ENCODE results near the gene VWA1.
"Not testable (repeated sequence)": the region's sequence is repeated elsewhere in the genome, so short reads cannot be mapped to it uniquely, and the experiment has no call there.

The VWA1 gene

GRCh38 chr1:1479547-1480487 is 44.3 kb downstream of the VWA1 start:
- no peak for ATAC-seq
- TF ChIP-seq PPARA (CRISPR knock-in tag; IDR thresholded peaks at IDR 0.05; ENCODE audit: borderline replicate concordance) = no peak
- TF ChIP-seq SNAI2 (CRISPR knock-in tag; IDR thresholded peaks at IDR 0.05) = no peak
- TF ChIP-seq, protein P1, sequence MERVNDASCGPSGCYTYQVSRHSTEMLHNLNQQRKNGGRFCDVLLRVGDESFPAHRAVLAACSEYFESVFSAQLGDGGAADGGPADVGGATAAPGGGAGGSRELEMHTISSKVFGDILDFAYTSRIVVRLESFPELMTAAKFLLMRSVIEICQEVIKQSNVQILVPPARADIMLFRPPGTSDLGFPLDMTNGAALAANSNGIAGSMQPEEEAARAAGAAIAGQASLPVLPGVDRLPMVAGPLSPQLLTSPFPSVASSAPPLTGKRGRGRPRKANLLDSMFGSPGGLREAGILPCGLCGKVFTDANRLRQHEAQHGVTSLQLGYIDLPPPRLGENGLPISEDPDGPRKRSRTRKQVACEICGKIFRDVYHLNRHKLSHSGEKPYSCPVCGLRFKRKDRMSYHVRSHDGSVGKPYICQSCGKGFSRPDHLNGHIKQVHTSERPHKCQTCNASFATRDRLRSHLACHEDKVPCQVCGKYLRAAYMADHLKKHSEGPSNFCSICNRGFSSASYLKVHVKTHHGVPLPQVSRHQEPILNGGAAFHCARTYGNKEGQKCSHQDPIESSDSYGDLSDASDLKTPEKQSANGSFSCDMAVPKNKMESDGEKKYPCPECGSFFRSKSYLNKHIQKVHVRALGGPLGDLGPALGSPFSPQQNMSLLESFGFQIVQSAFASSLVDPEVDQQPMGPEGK (CRISPR knock-in tag; IDR thresholded peaks at IDR 0.05; ENCODE audit: borderline replicate concordance) = no peak
- no peak for TF ChIP-seq ZNF8 (CRISPR knock-in tag; IDR thresholded peaks at IDR 0.05)
- no peak for TF ChIP-seq ZFP3 (CRISPR knock-in tag; IDR thresholded peaks at IDR 0.05)
- no peak for TF ChIP-seq ARNTL (CRISPR knock-in tag; IDR thresholded peaks at IDR 0.05; ENCODE audit: borderline replicate concordance, low read depth)
- TF ChIP-seq BACH2 (CRISPR knock-in tag; IDR thresholded peaks at IDR 0.05; ENCODE audit: borderline replicate concordance) = no peak
- TF ChIP-seq, protein P2, sequence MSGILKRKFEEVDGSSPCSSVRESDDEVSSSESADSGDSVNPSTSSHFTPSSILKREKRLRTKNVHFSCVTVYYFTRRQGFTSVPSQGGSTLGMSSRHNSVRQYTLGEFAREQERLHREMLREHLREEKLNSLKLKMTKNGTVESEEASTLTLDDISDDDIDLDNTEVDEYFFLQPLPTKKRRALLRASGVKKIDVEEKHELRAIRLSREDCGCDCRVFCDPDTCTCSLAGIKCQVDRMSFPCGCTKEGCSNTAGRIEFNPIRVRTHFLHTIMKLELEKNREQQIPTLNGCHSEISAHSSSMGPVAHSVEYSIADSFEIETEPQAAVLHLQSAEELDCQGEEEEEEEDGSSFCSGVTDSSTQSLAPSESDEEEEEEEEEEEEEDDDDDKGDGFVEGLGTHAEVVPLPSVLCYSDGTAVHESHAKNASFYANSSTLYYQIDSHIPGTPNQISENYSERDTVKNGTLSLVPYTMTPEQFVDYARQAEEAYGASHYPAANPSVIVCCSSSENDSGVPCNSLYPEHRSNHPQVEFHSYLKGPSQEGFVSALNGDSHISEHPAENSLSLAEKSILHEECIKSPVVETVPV (CRISPR knock-in tag; IDR thresholded peaks at IDR 0.05) = no peak
- TF ChIP-seq RARB (CRISPR knock-in tag; IDR thresholded peaks at IDR 0.05) = no peak
- TF ChIP-seq ESRRG (CRISPR knock-in tag; IDR thresholded peaks at IDR 0.05) = no peak
- TF ChIP-seq TOX (CRISPR knock-in tag; IDR thresholded peaks at IDR 0.05; ENCODE audit: borderline replicate concordance) = no peak
- TF ChIP-seq ISL1 (CRISPR knock-in tag; IDR thresholded peaks at IDR 0.05) = no peak
- no peak for TF ChIP-seq ZNF70 (CRISPR knock-in tag; IDR thresholded peaks at IDR 0.05)

DNA sequence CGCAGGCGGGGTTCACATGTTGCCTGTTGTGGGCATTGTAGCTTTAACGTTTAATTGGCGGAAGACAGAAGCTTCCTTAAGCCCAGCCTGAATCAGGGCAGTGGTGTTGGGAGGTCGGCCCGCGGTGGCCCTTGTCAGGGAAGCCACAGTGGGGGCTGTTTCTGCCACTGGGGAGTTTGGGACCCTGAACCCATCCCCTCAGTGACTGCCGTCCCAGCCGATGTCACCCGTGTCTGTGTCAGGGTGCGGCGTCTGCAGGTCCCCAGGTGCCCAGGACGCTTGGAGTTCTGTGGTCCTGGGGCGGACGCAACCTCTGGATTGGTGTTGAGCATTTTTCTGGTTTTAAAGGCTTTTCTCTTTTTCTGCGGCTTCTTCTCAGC is 45.0 kb downstream of the VWA1 start:
- ATAC-seq = not testable (repeated sequence)

DNA sequence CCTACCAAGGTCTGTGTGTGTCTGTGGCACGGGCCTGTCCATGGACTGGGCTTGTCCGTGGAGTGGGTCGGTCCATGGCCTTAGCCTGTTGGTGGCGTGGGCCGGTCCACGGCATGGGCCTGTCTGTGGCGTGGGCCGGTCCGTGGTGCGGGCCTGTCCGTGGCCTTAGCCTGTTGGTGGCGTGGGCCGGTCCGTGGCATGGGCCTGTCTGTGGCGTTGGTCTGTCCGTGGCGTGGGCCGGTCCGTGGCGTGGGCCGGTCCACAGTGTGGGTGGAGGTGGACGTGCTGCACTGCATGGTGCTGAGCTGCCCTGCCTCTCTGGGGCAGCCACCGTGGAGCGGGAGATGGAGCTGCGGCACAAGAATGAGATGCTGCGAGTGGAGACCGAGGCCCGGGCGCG is 46.3 kb downstream of the VWA1 start:
- ATAC-seq = not testable (repeated sequence)

DNA sequence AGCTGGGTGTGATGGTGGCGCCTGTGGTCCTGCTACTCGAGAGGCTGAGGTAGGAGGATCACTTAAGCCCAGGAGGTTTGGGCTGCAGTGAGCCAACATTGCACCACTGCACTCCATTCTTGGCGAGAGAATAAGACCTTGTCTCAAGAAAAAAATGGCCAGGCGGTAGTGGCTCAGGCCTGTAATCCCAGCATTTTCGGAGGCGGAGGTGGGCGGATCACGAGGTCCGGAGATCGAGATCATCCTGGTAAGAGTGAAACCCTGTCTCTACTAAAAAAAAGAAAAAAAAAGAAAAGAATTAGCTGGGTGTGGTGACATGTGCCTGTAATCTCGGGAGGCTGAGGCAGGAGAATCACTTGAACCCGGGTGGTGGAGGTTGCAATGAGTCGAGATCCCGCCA is 47.4 kb downstream of the VWA1 start:
- TF ChIP-seq ZFP30 (CRISPR knock-in tag; IDR thresholded peaks at IDR 0.05) = no peak
- TF ChIP-seq TOX (CRISPR knock-in tag; IDR thresholded peaks at IDR 0.05; ENCODE audit: borderline replicate concordance) = no peak
- TF ChIP-seq, protein P3, sequence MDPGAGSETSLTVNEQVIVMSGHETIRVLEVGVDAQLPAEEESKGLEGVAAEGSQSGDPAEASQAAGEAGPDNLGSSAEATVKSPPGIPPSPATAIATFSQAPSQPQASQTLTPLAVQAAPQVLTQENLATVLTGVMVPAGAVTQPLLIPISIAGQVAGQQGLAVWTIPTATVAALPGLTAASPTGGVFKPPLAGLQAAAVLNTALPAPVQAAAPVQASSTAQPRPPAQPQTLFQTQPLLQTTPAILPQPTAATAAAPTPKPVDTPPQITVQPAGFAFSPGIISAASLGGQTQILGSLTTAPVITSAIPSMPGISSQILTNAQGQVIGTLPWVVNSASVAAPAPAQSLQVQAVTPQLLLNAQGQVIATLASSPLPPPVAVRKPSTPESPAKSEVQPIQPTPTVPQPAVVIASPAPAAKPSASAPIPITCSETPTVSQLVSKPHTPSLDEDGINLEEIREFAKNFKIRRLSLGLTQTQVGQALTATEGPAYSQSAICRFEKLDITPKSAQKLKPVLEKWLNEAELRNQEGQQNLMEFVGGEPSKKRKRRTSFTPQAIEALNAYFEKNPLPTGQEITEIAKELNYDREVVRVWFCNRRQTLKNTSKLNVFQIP (CRISPR knock-in tag; IDR thresholded peaks at IDR 0.05; ENCODE audit: borderline replicate concordance, low read depth) = no peak
- no peak for TF ChIP-seq GLIS3 (CRISPR knock-in tag; IDR thresholded peaks at IDR 0.05)
- TF ChIP-seq, protein P4, sequence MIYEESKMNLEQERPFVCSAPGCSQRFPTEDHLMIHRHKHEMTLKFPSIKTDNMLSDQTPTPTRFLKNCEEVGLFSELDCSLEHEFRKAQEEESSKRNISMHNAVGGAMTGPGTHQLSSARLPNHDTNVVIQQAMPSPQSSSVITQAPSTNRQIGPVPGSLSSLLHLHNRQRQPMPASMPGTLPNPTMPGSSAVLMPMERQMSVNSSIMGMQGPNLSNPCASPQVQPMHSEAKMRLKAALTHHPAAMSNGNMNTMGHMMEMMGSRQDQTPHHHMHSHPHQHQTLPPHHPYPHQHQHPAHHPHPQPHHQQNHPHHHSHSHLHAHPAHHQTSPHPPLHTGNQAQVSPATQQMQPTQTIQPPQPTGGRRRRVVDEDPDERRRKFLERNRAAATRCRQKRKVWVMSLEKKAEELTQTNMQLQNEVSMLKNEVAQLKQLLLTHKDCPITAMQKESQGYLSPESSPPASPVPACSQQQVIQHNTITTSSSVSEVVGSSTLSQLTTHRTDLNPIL (CRISPR knock-in tag; IDR thresholded peaks at IDR 0.05; ENCODE audit: low read depth) = no peak
- TF ChIP-seq ZFP3 (CRISPR knock-in tag; IDR thresholded peaks at IDR 0.05) = no peak
- no peak for TF ChIP-seq CSDC2 (CRISPR knock-in tag; IDR thresholded peaks at IDR 0.05)
- TF ChIP-seq TCF4 (CRISPR knock-in tag; IDR thresholded peaks at IDR 0.05; ENCODE audit: borderline replicate concordance) = no peak
- TF ChIP-seq SNAI2 (CRISPR knock-in tag; IDR thresholded peaks at IDR 0.05) = no peak
- ATAC-seq = no peak

DNA sequence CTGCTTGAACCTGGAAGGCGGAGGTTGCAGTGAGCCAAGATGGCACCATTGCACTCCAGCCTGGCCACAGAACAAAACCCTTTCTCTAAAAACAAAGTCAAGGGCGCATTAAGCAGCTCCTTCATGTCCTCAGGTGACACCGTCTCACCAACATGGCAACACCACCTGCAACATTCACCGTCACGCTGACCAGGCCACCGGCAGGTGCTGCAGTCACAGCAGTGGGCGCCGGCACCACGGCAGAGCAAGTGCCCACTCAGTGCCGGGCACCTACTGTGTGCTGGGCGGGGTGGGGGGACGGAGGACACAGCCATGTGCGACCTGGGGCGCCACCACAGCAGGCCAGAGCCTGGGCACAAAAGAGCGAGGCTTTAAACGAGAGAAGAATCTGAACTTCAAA is 48.2 kb downstream of the VWA1 start:
- ATAC-seq = no peak
- TF ChIP-seq CSDC2 (CRISPR knock-in tag; IDR thresholded peaks at IDR 0.05) (no peak), RARB (CRISPR knock-in tag; IDR thresholded peaks at IDR 0.05) (no peak), ESRRG (CRISPR knock-in tag; IDR thresholded peaks at IDR 0.05) (no peak), ZC3H10 (CRISPR knock-in tag; IDR thresholded peaks at IDR 0.05) (no peak)

DNA sequence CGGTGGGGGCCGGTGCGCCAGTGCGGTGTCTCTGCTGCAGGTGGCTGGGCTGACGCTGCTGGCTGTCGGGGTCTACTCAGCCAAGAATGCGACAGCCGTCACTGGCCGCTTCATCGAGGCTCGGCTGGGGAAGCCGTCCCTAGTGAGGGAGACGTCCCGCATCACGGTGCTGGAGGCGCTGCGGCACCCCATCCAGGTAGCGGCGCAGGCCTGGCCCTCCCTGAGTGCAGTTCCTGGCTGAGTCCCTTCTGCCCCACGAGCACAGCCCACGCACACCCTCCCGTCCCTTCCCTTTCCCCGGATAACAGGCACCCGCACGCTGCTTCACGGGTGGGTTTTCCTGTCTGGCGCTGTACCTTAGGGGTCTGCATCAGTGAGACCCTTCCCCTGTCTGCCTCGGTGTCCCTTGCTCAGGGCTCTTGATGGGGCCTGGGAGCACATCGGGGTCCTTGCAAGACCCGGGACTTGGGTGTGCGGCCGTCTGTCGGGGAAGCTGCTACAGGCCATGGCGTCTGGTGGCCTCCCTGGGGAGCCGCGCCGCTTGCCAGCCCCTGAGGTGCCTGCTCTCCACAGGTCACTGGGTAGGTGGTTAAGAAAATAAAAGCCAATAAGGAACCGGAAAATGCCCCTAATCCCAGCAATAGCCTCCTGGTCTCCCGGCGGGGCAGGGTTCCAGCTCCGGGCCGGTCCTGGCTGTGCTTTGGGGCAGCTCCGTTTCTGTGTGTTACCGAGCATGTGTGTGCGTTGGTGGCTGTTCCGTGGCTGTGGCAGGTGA is 49.7 kb downstream of the VWA1 start:
- ATAC-seq = not testable (repeated sequence)

DNA sequence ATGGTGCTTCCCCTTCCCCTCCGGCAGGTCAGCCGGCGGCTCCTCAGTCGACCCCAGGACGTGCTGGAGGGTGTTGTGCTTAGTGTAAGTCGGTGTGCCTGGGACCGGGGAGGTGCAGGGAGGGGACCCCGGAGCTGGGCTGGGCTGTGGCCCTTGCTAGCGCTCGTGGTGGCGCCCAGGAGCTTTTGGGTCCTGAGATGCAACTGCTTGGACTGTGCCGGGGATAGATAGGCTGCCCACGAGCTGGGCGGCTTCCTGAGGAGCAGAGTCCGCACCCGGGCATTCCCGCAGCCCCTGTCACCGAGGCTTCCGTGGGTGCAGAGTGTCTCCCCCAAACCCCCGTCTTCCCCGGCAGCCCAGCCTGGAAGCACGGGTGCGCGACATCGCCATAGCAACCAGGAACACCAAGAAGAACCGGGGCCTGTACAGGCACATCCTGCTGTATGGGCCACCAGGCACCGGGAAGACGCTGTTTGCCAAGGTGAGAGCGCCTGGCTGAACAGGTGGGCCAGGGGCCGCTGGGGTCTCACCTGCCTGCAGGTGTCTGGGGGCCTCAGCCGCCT is 50.3 kb downstream of the VWA1 start:
- not testable (repeated sequence) for ATAC-seq
